Measurements from ENCODE around the gene CD247.

The CD247 gene

GRCh38 chr1:167439301-167439988, 78.9 kb downstream of the CD247 start:
- DNase-seq (ENCODE audit: low read depth) = no peak

DNA sequence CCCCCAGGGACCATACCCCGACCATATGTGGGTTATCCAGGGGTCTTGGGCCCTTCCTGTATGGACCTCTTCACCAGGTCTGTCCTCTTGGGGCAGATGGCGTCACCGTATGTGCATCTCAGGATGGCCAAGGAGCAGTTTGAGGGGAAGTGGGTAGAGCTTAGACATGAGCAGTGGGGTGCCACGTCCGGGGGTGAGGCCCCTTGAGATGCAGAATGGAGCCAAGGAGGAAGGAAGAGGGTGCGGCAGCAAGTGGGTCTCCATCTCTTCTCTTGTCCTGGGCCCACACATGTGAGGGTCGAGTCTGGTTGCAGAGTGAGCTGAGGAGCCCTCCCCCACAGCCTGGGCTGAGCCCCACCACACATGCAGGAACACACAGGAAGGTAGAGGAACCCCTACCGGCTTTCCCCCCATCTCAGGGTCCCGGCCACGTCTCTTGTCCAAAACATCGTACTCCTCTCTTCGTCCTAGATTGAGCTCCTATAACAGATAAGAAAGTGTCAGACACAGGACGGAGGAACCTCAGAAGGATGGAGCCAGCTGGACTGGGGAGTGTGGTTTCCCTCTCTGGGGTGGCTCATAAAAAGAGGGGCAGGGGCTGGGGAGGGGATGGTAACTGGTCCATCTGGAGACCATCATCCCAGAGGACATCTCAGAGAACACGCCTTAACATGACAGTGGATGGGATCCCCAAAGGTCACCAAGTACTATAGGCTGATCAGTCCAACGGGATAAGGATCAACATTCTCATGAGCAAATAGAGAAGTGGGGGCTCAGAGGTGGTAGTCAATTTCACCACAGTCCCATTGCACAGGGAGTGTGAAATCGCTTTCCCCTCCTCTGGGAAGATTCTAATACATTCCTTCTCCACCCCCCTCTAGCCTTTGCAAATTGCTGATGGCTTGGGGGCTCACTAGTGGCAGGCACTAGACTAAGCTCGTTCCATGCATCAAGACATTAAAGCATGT, 79.9 kb downstream of the CD247 start:
- DNase-seq (ENCODE audit: low read depth) = no peak

DNA sequence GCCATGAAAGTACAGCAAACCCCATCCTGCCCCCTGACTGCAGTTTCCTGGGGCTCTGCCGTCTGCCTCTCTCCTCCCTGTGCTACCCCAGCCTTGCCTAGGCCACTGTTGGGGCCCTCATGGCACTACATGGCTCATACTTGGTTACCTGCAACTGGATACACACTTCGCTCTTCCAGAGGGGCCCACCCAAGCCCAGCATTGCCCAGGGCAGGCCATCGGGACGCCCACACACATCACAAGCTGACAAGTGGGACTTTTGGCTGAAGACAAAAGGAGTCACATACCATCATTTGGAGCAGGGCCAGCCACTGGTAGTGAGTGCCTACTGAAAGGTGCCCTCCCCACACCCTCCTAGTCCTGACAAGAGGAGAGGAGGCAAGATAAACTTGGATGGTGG, 82.8 kb downstream of the CD247 start:
- DNase-seq (ENCODE audit: low read depth) = no peak

GRCh38 chr1:167434306-167434705, 84.0 kb downstream of the CD247 start:
- no peak for DNase-seq (ENCODE audit: low read depth)

DNA sequence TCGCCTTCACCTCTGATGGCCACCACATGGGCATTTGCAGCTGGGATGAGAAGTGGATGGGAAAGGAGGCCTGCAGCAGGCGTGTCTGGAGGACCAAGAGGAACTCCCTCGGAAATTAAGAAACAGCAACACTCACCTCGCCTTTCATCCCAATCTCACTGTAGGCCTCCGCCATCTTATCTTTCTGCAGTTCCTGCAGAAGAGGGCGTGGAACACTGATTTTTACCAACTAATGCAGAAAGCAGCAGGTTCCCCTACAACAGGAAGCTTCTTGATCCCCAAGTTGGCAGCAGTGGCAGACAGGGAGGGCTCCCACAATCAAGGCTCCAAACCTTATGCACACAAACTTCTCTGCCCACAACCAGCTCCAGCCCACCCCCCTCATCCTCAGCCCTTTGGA, 84.4 kb downstream of the CD247 start:
- no peak for DNase-seq (ENCODE audit: low read depth)

- no peak for DNase-seq (ENCODE audit: low read depth)
Observed at GRCh38 chr1:167432780-167433179, 85.5 kb downstream of the CD247 start.

- DNase-seq (ENCODE audit: low read depth) = no peak
Observed at GRCh38 chr1:167431909-167432650, 86.2 kb downstream of the CD247 start.

- no peak for DNase-seq (ENCODE audit: low read depth)
Observed at GRCh38 chr1:167431261-167431908, 86.9 kb downstream of the CD247 start.

GRCh38 chr1:167430849-167431242, 87.5 kb downstream of the CD247 start:
- DNase-seq (ENCODE audit: low read depth) = no peak

DNA sequence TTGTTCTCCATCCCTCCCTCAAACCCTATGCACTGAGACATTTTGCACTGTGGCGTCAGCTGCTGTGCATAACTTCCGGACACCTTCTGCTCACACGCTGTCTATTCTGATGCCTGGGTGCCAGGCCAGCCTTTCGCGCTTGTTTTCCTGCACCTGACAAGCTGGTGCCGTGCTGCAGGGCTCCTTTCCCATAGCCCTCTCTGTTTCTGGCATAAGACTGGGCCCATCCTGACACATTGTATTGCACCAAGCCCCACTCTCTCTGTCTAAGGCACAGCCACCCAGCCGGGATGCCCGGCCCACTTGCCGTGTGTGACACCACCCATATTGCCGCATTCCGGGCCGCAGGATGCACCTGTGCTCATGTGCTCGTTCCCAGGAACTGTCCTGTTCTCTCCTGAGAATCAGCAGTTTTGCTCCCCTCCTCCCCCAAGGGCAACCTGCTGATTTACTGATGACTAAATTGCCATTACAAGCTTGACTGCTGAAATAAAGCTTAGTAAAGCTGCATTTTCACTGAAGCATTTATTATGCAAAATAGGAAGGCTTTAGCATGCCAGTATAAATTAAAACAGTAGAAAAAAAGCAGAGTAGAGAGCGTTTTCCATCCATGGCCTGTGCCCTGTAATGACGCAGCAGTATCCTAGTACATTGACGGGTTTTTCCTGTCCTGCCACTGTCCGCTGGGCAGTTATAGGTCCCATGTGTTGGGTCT, 88.0 kb downstream of the CD247 start:
- DNase-seq (ENCODE audit: low read depth) = no peak

- no peak for DNase-seq (ENCODE audit: low read depth)
Observed at GRCh38 chr1:167429612-167430011, 88.7 kb downstream of the CD247 start.

DNA sequence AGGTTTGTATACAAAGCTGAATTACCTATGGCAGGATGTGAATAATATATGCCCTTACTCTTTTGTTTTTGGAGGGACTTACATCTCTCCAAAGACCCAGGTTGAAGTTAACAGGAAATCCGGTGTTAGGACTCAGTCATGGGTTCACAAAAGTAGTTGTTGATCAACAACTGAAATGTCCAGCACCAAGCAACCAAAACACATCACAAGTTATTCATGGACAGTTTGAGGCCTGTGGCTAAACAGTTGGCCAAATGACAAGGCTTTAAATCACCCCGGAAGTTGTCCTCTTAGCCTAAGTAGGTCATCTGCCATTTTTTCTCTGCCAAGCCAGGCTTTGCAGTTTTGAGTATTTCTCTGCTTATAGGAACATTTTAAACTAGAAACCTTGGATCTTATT, 89.9 kb downstream of the CD247 start:
- no peak for DNase-seq (ENCODE audit: low read depth)

DNA sequence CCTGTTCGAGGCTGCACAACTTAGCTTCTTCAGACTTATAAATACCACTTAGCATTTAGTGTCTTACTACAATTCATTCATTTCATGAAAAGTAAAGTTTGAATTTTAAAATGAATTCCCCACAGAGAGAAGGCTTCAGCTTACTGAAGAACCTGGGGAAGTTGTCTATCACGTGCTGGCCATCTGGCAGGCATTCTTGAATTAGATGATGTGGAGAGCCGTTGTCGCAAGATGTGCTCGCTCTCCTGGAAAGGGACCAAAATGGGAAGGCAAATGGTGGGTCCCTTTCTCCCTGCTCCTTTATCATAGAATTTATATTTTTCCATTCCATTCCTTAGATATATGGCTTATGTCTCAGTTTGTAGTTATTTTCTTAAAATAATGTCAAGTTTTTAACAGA, 90.5 kb downstream of the CD247 start:
- no peak for DNase-seq (ENCODE audit: low read depth)

DNA sequence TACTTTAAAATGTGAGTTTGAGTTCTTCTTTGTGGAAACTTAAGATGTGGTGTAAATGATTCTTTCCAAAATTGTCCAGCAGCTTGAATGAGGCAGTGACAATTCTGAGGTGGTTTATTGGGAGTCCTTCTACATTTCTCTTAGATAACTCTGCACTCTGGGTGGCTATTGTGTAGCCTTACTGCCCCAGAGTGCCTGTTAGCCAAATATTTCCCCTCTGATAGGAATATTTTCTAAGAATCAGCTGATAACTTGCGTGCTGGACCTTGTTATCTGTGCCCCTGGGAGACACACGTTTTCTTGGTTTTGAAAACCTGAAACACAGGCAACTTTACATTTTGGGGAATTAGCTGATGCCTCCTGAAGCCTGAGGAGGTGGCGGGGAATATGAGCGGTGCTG, 91.6 kb downstream of the CD247 start:
- DNase-seq (ENCODE audit: low read depth) = no peak

DNA sequence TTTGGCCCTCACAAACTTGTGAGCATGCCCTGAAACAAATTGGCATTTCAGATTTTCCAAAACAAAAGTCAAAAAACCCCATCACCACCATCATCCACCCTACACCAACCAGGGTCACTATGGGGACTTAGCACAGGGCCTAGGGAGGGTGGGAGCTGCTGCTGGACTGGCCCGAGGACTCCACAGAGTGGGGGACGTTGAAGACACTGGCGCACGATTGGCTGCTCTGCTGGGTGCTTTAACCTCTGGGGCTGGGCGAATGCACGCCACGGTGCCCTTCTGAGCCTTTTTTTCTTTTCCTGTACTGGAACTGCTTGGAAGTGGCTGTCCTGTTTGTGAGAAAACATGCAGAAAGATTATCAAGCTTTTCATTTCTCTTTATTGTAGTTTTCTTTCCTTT, 92.8 kb downstream of the CD247 start:
- DNase-seq (ENCODE audit: low read depth) = no peak

DNA sequence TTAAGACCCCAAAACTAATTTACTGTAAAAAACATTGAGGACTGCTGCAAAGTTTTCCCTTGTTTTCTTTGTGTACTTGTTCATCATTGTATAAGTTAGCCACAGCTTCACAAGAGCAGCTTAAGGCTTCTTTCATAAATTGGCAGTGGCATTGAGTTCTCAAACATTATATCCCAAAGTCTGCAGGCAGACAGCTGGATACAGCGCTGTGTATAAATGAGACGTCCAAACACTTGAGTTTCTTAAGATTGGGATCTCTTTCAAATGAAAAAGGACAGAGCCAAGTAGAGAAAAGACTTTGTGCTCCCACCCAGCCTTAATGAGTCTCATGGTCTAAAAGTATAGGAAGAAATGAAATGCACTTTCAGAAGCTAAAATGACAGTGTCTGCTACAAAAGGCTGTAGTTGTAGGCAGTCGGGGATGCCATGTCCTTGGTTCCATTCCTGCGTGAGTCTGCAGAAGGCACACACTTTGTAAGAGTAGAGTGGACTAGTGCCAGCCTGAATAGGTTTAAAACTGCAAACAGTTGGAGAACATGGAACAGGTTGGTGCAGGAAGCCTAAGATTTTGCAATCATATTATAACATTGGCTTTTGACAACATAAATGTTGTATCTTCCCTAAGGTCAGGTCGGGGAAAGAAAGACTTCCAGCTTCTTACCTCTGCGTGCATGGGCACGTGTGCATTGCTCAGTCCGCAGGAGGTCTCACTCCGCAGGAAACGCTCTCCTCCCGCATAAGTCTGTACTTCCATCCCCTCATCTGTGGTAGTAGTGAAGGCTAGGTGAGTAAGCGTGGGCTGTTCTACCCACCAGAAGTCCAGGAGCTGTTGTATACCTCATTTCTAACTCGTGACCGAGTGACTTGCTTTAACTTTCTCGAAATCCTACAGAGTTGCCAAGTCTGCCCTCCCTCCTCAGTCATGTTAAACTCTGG, 94.4 kb downstream of the CD247 start:
- DNase-seq (ENCODE audit: low read depth) = no peak

DNA sequence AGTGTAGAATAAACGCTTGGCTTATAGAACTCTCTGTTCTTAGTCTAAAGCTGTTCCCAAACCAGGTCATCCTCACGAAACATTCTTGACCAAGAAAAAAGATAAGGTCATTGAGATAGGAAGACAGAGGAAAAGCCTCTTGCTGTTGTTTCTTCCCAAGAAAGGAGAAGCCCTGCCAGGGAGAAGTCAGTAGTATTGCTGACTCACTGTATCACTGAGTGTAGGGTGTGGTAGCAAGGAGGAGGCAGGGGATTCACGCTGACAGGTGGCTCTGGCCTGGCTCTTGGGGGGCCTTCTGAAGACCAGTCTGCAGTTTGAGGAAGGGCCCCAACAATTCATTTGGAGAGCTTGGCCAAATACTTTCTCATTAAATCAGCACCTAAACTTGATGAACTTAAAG, 97.8 kb downstream of the CD247 start:
- no peak for DNase-seq (ENCODE audit: low read depth)

DNA sequence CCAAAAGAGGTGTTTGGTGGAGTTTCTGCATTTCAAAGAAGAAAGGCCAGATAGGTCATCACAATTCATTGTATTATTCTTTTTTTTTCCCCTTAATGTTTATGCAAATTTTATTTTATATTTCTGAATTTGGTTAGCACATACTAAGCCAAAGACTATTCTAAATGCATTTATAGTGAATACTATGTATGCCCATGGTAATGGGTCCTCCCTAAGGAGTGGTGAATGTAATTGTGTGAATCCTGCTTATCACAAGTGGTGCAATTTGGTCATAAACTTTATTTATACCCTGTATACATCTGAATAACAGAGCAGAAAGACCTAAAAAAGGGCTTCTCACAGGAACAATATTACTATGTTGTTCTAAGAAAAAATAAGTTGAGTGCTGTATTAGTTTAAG, 99.1 kb downstream of the CD247 start:
- no peak for DNase-seq (ENCODE audit: low read depth)

GRCh38 chr1:167418391-167418790, 99.9 kb downstream of the CD247 start:
- DNase-seq (ENCODE audit: low read depth) = no peak

GRCh38 chr1:167416506-167416905, 101.8 kb downstream of the CD247 start:
- DNase-seq (ENCODE audit: low read depth) = no peak

Measured in stimulated activated CD8-positive, alpha-beta memory T cell treated with anti-CD3 and anti-CD28 coated beads, Interleukin-12 subunit alpha, Interleukin-12 subunit beta, amount 100 ng/mL, for 1 hour (primary cell).